ENCODE data around the gene PUS7L. TPM values are rescaled to one million over a fixed set of nuclear protein-coding genes. Genes with fewer than 3 reads are reported as not detected.

PUS7L gene
- total and polyA plus RNA-seq, 2 of the 13 experiments (the other 11 are each of a cell fraction or from before 2014, with no cell fraction given), result 6.5 to 37.6 TPM

DNA sequence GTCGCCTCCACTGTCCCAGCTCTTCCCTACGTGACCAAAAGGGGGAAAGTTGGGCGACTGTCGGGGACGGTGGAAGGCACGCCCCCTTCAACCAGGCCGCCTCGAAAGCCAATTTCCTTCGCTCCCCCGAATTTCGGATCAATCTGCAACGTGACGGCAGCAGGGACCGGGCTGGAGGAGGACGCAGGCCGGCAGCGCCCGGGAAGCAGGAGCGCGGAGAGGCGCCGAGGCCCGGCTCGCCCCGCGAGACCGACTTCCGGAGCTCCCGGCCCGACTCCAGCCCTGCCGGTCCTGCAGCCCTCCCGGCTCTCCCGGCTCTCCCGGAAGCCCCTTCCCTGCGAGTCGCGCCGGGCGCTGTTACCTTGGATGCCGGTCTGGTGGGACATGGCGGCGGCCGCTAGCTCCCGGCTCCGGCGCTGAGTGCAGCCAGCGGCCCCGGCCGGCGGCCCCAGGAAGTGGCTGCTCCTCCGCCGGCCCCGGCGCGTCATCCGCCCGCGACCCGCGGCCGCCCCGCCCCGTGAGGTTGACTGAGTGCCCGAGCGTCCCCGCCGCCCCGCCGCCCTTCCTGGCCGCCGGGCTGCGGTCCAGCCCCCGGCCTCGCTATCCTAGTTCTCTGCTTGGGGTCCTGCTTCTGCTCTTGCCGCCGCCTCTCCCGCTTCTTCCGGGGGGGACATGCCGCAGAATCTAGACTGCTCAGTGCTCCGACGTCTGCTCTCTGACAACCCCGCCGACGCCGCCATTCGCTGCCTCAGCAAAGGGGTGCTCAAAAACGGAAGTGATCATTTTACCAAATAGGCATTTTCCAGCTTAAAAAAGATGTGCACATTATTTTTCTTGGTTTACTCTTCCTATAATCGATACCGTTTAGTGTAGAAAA, 47.5 kb upstream of the PUS7L start, which contains the start of gene TWF1 (continued):
- TF ChIP-seq, protein P1, sequence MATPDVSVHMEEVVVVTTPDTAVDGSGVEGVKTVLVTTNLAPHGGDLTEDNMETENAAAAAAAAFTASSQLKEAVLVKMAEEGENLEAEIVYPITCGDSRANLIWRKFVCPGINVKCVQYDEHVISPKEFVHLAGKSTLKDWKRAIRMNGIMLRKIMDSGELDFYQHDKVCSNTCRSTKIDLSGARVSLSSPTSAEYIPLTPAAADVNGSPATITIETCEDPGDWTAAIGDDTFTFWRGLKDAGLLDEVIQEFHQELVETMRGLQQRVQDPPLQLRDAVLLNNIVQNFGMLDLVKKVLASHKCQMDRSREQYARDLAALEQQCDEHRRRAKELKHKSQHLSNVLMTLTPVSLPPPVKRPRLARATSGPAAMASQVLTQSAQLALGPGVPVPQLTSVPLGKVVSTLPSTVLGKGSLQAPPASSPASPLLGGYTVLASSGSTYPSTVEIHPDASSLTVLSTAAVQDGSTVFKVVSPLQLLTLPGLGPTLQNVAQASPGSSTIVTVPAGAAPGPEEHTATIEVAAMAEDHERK (CRISPR knock-in tag; IDR thresholded peaks at IDR 0.05; ENCODE audit: low read depth), result no peak
- TF ChIP-seq BCLAF1 (IDR thresholded peaks at IDR 0.05), result no peak
- TF ChIP-seq ZNF354B (CRISPR knock-in tag; IDR thresholded peaks at IDR 0.05), result no peak
- TF ChIP-seq SKI (IDR thresholded peaks at IDR 0.05; ENCODE audit: partially characterized antibody), result peak; percentile 71
- peak; percentile 50; the same call in 1 of the 2 replicates for TF ChIP-seq MTF2 (CRISPR knock-in tag; IDR thresholded peaks at IDR 0.05; ENCODE audit: borderline replicate concordance)
- TF ChIP-seq THRA (CRISPR knock-in tag; IDR thresholded peaks at IDR 0.05; ENCODE audit: borderline replicate concordance), result no peak
- TF ChIP-seq ZFP36 (IDR thresholded peaks at IDR 0.05; ENCODE audit: borderline replicate concordance, low read depth, low read length, partially characterized antibody), result no peak
- no peak for TF ChIP-seq ARNT (IDR thresholded peaks at IDR 0.05)
- no peak for TF ChIP-seq ZNF34 (CRISPR knock-in tag; IDR thresholded peaks at IDR 0.05; ENCODE audit: borderline replicate concordance)
- no peak; the same call in 1 of the 2 replicates for TF ChIP-seq SMAD1 (CRISPR knock-in tag; IDR thresholded peaks at IDR 0.05; ENCODE audit: borderline replicate concordance, low read depth)
- TF ChIP-seq FIP1L1 (IDR thresholded peaks at IDR 0.05; ENCODE audit: borderline replicate concordance, insufficient read depth, low read depth, low read length), result no peak
- TF ChIP-seq, protein P2, sequence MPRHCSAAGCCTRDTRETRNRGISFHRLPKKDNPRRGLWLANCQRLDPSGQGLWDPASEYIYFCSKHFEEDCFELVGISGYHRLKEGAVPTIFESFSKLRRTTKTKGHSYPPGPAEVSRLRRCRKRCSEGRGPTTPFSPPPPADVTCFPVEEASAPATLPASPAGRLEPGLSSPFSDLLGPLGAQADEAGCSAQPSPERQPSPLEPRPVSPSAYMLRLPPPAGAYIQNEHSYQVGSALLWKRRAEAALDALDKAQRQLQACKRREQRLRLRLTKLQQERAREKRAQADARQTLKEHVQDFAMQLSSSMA (CRISPR knock-in tag; IDR thresholded peaks at IDR 0.05), result no peak; the same call in 1 of the 2 replicates
- TF ChIP-seq ZNF431 (CRISPR knock-in tag; IDR thresholded peaks at IDR 0.05; ENCODE audit: borderline replicate concordance, low read depth), result no peak
- TF ChIP-seq CBX1 (IDR thresholded peaks at IDR 0.05; ENCODE audit: low read depth), result no peak
- TF ChIP-seq KDM5B (CRISPR knock-in tag; IDR thresholded peaks at IDR 0.05; ENCODE audit: borderline replicate concordance), result peak; percentile 59; the same call in 1 of the 2 replicates
- no peak for TF ChIP-seq REL (CRISPR knock-in tag; conservative IDR thresholded peaks at IDR 0.05)
- no peak for TF ChIP-seq ZNF24 (IDR thresholded peaks at IDR 0.05)
- TF ChIP-seq ZNF30 (CRISPR knock-in tag; IDR thresholded peaks at IDR 0.05), result no peak
- peak; percentile 35; the same call in 1 of the 2 replicates for TF ChIP-seq SALL2 (CRISPR knock-in tag; IDR thresholded peaks at IDR 0.05)
- TF ChIP-seq ZNF484 (CRISPR knock-in tag; IDR thresholded peaks at IDR 0.05; ENCODE audit: borderline replicate concordance, low read depth), result no peak

All from HepG2 (cell line).